AML-193 (cell line): ENCODE results near the gene EXOC3L4.

Experiments
- DNase-seq, 2 experiments: peaks; one replicate each; lab custom pipeline; 2025; lab: John Stamatoyannopoulos, UW

EXOC3L4 gene

DNA sequence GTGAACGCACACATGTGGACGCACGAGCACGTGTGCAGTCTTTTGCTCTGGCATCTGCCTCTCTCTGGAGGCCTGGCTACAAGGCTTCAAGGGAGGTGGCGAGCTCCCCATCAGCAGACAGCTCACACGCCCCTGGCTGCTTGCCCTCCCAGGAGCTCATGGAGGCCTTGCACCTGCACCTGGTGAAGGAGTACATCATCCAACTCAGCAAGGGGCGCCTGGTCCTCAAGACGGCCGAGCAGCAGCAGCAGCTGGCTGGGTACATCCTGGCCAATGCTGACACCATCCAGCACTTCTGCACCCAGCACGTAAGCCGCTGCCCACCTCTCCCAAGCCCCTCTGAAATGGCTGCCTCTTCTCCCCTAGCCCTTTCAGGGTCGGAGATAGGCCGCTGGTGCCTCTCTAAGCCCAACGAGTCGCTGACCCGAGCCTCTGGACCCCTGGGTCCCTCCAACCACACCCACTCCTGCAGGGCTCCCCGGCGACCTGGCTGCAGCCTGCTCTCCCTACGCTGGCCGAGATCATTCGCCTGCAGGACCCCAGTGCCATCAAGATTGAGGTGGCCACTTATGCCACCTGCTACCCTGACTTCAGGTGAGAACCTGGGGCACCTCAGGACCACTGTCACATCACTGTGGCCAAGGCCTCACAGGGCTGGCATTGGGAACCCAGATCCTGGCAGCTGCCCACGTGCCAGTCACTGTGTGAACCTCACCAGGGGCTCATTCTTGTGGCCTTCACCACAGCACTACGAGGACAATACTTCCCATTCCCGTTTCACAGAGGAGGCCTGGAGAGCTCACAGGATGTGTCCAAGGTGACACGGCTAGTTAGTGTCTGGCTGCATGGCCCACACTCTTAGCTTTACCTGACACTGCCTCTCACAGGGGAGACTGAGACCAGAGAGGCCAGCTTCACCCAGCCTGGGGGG lies 39.0 kb downstream of the EXOC3L4 start:
- DNase-seq, result no peak

DNA sequence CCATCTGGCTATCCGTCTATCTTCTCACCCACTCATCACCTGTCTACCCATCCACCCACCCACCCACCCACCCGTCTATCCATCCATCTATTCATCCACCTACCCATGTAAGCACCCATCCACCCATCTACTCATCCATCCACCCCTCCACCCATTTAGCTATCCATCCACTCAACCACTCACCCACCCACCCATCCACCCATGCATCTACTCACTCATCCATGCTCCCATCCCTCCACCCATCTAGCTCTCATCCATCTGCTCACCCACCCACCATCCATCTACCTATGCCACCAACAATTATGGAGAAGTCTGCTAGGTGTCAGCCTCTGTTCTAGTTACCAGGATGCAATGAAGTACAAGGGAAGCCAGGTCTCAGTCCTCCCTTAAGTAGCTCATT lies 39.9 kb downstream of the EXOC3L4 start:
- DNase-seq, result no peak

DNA sequence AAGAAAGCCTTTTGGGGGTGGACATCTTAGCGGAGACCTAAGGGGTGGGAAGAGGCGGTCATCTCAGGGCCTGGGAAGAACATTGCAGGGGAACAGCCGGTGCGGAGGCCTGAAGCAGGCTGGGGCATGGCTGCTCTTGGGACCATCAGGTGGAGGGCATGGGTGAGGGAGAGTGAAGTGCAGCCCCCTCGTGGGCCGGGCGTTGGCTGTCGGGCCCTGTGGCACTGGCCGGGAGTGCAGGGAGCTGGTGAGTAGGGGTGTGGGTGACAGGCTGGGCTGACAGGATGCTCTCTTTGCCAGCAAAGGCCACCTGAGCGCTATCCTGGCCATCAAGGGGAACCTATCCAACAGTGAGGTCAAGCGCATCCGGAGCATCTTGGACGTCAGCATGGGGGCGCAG lies 40.4 kb downstream of the EXOC3L4 start:
- no peak for DNase-seq

DNA sequence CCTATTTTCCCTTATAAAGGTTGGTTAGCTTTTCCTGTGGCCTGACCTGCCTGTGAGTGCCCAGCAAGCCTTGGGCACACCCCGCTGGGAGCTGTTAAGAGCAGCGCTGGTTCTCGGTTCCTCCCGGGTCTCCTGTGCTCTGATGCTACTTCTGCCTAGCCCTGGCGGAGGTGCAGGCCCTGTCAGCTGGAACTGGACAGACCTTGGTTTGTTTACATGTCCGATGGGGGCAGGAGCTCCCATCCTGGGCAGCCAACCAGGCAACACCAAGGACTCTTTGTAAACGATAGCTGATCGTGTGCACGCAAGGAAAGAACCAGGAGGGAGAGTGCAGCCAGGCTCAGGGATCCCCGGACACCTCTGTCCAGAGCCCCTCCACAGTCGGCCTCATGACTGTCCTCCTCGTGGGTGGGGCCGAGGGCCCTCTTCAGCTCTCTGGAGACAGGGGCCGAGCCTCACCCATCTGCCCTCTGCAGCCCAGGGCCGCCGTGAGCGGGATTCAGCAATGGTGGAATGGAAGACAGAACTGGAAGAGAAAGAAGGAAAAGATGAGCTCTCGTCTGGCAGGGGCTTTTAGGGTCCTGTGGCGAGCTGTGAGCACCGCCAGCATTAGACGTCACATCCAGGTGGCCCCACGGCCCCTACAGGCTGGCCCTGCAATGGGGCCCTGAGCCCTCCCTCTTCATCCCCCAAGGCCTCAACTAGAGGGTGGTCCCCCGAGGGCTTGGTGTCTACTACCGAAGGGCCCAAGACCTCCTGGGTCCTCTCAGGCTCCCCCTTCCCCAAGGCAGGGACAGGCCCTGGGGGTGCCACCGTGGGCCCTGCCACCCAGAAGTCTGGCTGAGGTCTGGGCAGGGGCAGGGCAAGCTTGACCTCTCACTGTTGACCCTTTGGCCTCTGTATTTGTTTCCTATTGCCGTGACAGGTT lies 41.1 kb downstream of the EXOC3L4 start:
- no peak for DNase-seq

DNA sequence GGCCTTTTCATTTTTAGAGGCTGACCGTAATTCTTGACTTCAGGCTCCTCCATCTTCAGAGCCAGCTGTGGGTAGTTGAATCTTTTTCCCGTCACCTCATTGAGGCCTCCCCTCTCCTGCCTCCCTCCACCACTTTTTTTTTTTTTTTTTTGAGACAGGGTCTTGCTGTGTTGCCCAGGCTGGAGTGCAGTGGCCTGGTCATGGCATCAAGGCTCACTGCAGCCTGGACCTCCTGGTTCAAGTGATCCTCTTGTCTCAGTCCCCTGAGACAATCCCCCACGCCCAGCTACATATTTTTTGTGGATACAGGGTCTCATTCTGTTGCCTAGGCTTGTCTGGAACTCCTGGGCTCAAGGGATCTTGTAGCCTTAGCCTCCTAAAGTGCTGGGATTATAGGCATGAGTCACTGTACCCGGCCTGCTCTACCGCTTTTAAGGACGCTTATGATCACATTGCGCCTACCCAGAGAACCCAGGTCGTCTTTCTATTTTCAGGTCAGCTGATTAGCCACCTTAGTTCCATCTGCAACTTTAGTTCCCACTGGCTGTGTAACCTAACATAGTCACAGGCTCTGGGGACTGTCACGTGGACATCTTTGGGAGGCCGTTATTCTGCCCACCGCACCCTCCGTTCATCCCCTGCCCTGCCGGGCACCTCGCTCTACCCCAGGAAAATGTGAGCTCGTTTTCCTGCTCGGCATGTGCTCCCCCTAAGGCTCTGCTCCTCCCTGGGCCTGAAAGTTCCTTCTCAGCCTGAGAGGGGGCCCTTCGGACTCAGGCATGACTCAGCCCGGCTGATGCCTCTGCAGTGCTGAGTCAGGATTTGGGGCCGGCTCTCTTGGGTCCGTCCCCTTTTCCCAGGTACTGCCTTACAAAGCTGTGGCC lies 42.1 kb downstream of the EXOC3L4 start:
- DNase-seq, result no peak

DNA sequence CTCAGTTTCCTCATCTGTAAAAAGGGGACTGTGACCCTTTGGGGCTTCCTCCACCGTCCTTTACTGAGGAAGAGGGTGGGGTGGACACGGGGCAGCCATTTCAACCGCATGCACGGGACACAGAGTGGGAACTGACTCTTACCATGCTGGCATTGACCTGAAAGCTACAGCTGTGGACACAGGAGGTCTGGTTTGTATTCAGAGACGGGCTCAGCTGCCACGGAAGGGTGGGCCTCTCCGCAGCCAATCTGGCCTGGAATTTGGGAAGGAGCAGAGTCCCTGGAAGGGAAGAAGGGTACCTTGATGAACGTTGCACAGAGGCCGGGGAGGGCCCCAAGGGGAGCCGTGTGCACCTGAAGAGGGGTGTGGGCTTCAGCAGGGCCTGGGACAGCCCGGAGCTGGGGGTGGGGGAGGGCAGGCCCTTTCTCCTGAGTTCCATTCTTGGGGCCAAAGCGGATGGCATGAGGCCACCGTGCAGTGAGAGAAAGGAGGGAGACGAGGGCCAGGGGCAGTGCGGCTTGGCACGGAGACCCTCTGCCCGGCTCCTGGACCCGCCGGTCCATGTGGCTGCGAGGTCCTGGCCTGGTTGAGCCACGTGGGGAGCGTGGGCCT lies 43.3 kb downstream of the EXOC3L4 start:
- DNase-seq, result no peak

DNA sequence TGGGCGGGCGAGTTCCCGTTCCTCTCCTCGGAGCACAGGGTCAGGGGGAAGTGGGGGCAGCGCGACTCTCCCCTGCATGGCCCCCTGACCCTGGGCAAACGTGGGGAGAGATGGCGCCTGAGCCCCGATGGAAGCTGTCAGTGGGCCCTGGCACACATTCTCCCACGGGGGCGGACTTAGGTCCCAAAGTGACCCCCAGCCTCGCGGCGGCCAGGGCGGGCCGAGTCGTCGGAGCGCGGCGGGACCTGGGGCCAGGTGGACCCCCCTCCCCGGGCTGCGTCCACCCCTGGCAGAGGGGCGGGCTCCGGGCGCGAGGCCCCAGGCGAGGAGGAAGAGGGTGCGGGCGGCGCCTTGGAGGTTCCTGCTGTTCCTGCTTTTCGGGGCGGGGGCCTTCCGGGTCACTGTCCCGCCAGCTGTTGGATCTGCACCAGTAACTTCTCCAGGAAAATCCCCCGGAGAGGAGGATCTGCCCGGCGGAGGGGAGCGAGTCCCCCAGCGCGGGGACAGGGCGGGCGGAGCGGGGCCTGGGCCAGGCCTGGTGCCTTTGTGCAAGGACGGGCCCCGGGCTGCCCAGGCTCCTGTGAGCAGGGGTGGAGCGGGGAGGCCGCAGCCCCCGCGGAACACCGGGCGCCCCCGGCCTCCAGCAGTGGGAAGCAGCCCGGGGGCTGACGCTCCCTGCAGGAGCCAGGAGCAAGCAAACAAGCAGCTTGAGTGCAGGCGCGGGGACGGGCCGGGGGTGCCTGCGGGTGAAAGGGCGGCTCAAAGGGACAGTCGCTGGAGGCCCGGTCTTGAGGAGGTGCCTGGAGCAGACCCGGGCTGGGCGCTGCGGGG lies 44.0 kb downstream of the EXOC3L4 start:
- DNase-seq, result no peak

DNA sequence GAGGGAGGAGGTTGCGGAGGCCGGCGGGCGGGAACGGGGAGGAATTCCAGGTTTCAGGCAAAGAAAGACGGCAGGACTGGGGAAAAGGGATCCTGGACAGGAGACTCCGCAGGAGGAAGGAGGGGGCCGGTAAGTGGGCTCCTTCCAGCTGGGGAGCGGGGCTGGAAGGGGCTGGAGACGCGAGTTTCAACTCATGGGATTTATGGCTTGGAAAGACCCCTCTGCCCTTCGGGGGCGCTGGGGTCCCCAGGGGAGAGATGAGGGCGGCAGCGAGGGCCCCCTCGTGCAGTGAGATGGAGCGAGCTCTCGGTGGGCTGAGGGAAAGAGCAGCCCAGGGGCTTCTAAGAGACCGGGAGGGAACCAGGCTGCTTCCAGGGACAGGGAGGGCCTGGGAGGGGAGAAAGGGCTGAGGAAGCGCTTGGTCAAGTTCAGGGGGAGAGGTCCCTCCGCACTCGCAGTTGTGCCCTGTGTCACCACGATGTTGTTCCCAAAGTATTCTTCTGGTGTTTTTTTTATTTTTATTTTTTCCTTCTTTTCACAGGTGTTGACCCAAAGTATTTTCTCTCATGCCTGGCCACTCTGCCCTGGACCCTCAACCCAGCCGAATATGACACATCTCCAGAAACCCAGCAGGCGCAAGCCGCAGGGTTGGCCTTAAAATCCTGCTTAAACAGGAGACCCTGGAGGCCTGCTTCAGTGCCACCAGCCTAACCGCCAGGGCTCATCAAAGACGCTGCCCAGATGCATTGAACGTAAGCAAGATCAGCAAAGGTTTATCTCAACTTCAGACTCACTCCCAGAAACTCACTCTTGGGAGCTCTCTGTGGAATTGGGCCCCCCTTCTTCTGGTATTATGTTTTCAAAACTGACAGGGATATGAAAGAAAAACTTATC lies 44.9 kb downstream of the EXOC3L4 start:
- DNase-seq, result no peak

DNA sequence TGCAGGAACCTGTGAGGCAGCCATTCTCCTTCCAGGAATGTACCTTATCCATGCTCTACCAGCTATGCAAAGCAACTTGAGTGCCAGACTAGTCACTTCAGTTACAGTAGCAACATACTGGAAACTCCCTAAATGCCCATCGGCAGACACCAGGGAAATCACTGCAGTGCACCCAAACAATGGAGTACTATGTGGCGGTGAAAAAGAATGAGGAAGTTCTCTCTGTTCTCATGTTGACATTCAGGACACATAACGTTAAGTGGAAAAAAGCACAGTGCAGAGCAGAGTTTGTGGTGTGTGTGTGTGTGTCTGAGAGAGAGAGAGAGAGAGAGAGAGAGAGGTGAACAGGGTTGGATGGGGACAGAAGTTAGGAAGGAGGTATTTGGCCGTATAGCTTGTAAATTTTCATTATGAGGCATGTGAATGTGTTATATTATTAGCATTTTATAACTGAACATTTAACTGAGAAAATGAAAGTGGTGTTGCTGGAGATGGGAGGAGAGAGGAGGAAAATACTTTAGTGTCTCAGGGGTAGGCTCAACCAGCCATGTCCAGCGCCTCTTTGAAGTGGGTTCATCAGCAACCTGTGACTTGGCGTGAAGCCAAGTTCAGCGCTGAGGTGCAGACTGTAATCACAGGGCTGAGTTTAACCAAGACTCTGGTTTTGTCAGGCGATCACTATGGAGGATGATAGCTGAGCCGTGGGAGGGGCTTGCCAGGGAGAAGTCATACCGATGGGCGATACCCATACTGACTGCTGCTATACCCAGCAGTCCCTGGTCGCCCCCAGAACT lies 46.0 kb downstream of the EXOC3L4 start:
- no peak for DNase-seq

DNA sequence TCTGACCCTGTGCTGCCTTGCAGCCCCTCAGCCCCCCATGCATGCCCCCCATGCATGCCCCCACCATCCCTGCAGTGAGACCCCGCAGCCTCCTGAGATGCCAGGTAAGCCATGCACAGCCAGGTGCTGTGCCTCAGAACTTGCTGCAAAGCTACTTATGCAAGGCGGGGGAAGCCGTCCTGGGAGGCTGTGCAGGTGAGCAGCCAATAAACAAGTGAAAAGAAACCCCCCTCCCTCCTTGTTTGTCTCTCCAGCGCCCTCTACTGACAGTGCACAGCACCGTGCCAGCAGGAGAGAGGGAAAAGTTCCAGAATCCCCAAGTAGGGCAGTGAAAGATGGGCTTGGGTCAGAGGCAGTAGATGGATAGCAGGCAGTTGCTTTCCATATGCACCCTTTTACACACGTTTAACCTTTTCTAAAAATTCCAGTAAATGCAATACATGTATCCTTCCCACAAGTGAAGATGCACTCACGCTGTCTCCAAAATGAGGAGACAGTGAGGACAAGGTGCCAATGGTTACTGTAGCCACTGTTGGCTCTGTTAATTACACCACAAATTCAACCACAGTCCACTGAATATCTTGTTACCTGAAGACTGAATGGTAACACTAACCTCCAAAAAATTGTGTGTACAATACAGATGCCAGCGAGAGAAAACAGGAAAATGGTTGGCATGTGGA lies 46.7 kb downstream of the EXOC3L4 start:
- DNase-seq, result peak; percentile 33 to 49

DNA sequence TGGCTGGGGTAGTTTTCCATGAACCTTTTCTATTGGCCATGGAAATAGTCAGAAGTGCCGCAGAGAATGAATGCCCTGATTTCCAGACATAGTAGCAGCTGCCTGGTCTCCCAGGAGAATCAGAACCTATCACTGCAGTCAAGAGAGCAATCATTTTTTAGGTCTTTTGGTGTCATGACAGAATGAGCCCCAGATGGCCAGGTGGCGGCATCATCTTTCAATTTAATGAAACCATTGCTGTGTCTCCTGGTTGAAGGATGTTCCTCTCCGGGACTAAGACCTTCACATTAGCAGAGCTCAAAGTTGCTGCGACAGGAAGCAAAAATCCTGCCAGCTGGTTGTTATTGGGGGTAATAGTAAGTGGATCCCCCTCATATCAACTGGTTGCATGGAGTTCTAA lies 47.5 kb downstream of the EXOC3L4 start:
- no peak for DNase-seq

DNA sequence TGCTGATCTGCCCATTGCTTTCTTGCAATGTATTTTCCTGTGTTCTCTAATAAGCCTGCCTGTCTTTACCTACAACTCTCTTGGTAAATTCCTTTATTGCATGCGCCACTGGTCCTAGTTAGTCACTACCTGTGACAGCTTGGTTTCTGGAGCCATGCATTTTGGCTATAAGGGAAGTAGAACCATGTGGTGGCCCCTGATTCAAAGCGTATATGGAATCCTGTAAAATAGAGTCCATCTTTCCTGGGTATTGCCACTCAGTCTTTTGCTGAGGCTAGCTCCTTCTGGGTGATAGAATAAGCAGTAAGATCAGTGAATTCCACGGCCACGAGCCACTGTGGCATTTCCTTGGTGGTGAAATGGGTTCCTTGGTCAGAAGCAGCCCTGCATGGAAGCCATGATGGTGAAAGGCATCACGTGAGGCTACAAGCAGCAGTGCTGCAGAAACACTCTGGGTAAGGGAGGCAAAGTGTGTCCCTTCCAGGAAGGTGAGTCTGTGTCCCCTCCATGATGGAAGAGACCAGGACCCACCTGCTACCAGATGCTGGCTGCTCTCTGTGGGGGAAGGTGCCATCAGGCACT lies 48.3 kb downstream of the EXOC3L4 start:
- no peak for DNase-seq

DNA sequence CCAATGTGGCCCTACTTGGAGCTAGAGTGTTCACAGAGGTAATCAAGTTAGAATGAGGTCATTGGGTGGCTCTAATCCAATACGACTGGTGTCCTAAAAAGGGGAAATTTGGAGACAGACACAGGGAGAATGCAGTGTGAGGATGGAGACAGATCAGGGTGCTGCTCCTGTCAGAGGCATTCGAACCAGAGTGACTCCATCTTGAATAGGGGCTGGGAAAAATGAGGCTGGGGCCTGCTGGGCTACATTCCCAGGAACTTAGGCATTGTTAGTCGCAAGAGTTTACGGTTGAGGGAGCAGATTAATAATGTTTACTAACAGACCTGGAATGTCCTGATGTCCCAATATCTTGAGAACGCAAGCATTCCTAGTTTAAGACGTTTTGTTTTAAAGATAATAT lies 49.0 kb downstream of the EXOC3L4 start:
- no peak for DNase-seq

DNA sequence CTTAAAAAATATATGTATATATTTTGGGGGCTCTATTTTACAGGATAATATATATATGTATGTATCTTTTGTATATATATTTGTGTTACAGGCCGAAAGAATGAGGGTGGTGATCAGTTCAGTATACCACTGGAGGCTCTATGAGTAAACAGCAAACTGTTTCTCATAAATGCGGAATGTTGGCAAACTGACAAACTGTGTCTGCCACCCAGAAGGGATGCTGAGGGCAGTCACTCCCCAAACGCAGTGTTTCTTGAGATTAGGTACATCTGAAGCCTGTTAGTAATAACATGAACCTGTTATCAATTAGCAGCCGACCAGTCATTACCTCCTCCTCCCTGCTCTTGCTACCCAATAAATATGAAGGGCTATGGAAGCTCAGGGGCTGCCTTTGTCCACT lies 49.6 kb downstream of the EXOC3L4 start:
- DNase-seq, result no peak

DNA sequence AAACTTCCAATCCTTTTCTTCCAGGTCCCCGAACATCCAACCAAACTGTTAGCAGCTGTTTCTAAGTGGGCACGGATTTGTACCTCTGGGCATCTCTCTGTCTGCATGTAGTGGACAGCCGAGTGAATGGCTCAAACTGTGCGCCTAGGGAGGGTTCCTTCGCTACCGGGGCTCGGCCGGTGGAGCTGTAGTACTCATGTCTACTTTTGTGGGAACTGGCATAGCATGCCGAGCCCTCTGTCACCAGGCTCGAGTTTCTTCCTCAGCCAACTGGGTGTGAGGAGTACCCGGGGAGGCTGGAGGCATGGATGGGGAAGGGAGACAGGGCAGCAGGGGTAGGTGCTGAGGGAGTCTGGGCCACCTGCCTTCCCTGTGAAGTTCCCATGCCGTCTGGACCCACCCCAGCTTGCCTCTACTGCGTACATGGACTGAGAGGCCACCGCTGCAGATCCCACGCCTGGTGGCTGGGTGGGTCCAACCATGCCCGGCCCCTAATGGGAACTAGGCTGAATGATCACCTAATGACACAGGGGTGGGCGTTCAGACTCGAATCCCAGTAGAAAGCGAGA lies 51.7 kb downstream of the EXOC3L4 start:
- no peak for DNase-seq

DNA sequence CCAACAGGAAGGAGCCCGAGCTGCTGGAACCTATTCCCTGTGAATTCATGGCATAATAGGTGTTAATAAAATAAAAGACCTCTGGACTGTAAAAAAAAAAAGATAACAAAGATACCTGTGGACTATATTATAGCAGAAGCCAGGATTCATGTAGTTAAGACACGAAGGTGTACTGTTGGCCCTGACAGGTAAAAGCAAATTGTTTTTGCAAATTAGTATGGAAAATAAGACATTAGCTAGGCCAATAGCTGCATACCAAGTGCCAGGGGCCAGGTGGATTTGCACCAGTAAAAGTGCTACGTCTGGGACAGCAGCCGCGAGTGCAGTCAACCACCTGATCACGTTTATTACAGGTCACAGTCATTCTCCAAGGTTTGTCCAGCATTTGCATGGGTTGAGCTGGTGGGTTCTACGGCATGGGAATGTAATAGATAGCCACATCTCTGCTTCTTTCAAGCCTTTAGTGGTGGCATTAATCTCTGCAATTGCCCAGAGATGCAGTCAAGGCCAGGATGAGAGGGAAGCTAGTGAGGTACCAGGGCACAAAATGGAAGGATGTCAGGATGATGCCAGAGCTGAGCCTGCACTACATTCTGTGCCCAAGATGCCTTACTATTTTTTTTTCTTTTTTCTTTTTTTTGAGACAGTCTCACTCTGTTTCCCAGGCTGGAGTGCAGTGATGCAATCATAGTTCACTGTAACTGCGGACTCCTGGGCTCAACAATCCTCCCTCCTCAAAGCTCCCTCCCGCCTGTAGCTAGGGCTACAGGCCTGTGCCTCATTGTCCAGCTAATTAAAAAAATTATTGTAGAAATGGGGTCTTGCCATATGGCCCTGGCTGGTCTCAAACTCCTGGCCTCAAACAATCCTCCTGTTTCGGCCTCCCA lies 55.1 kb downstream of the EXOC3L4 start:
- no peak for DNase-seq
